Fibroblast of lung (primary cell): ENCODE data around the gene TRAFD1. TPM values are rescaled to one million over a fixed set of nuclear protein-coding genes. Genes with fewer than 3 reads are reported as not detected.

Source experiments
- DNase-seq, 2 donors: peaks; one replicate each; pipeline versions ENCODE4 v3.0.0 to v3.0.0-alpha.2; 2010; ENCODE audit warnings: low read depth in 2 of 2
- H2AFZ ChIP-seq: 2 replicates; pipeline ENCODE4 v1.5.1; 2012; ENCODE audit warnings: low read length, control low read depth, inconsistent platforms
- H3K27ac ChIP-seq: 2 replicates; pipeline ENCODE4 v1.5.1; 2011; ENCODE audit warnings: low read length, control low read depth; ENCODE audit not compliant: insufficient read depth
- H3K27me3 ChIP-seq: 2 replicates; pipeline ENCODE4 v1.5.1; 2011; ENCODE audit warnings: mild to moderate bottlenecking, low read length; ENCODE audit not compliant: control insufficient read depth, insufficient read depth
- H3K36me3 ChIP-seq: 2 replicates; pipeline ENCODE4 v1.5.1; 2011; ENCODE audit warnings: low read length; ENCODE audit not compliant: control insufficient read depth, insufficient read depth
- H3K4me1 ChIP-seq: 2 replicates; pipeline ENCODE4 v1.5.1; 2011; ENCODE audit warnings: low read length; ENCODE audit not compliant: control insufficient read depth, insufficient read depth; ENCODE audit errors: extremely low read depth
- H3K4me2 ChIP-seq: 2 replicates; pipeline ENCODE4 v1.5.1; 2011; ENCODE audit warnings: low read length, control low read depth; ENCODE audit not compliant: insufficient read depth; ENCODE audit errors: extremely low read depth
- H3K4me3 ChIP-seq, 4 experiments: fragments of 200-600 bp in 1 of 4; sonication (generic) in 1 of 4; replicated peaks in 1 of 4; 2 replicates each; pipeline ENCODE4 v1.5.1; 2011 to 2016; ENCODE audit warnings: low read length in 4 of 4, low read depth in 3 of 4, mild to moderate bottlenecking in 3 of 4, control low read depth in 2 of 4, inconsistent platforms in 1 of 4, mixed read lengths in 1 of 4; ENCODE audit not compliant: insufficient read depth in 1 of 4; ENCODE audit errors: control extremely low read depth in 1 of 4
- H3K79me2 ChIP-seq: 2 replicates; pipeline ENCODE4 v1.5.1; 2012; ENCODE audit warnings: mild to moderate bottlenecking, low read length, inconsistent platforms; ENCODE audit not compliant: control insufficient read depth, insufficient read depth
- H3K9ac ChIP-seq: 2 replicates; pipeline ENCODE4 v1.5.1; 2011; ENCODE audit warnings: mild to moderate bottlenecking, low read length, control low read depth; ENCODE audit not compliant: insufficient read depth
- H3K9me3 ChIP-seq: 2 replicates; pipeline ENCODE4 v1.5.1; 2012; ENCODE audit warnings: low read depth, low read length; ENCODE audit not compliant: control insufficient read depth, insufficient read depth
- H4K20me1 ChIP-seq: 2 replicates; pipeline ENCODE4 v1.5.1; 2011; ENCODE audit warnings: low read length; ENCODE audit not compliant: control insufficient read depth, insufficient read depth; ENCODE audit errors: extremely low read depth
- EZH2 ChIP-seq: IDR thresholded peaks from 2 replicates; pipeline ENCODE4 v1.5.1; 2012; ENCODE audit warnings: low read length, control low read depth, mild to moderate bottlenecking; ENCODE audit errors: missing control alignments
- polyA plus RNA-seq, 2 donors: library from polyadenylated mRNA; depleted of rRNA in 1 of 2; stranded (reverse) in 1 of 2; unstranded in 1 of 2; fragments of >200 nt; gene quantifications; 2 replicates each; pipeline ENCODE4 v1.2.1, GENCODE V29; 2011 to 2012; ENCODE audit warnings: missing spikeins in 1 of 2
- total RNA-seq: library from RNA; depleted of rRNA; stranded (reverse); fragments of >200 nt; gene quantifications from 2 replicates; pipeline ENCODE4 v1.2.1, GENCODE V29; 2014
- TF ChIP-seq, protein P1 (sequence below), 2 donors: IDR thresholded peaks in 1 of 2; conservative IDR thresholded peaks in 1 of 2; 1 replicate in 1 of 2; 2 replicates in 1 of 2; pipeline ENCODE4 v1.5.1; 2011 to 2012; ENCODE audit warnings: low read length in 2 of 2, control low read depth in 1 of 2, inconsistent platforms in 1 of 2, low read depth in 1 of 2, mild to moderate bottlenecking in 1 of 2

The TRAFD1 gene
- total and polyA plus RNA-seq, 2 donors (not counting 1 experiment from before 2014, with no cell fraction given) = 42.5 to 83.4 TPM

DNA sequence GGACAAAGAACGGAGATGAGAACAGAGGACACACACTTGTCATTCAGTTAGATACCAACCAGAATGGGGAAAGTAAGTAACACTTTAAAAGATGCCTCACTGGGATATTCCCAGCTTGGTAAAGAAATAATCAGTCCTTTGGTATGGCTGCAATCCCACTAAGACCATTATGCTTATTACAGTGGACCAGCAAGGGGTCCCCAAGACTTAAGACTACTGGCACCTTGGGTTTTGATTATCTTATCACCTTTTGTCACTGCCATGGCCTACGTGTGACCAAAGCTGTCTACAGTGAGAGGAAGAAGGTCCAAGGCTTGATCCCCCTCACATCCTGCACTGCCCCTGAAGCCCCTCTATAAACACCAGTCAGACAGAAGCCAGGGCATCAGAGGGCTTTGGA lies 65.8 kb downstream of the TRAFD1 start:
- H3K9ac ChIP-seq = no peak overlapping the region
- no peak for DNase-seq
- no peak overlapping the region for H3K4me2 ChIP-seq
- H2AFZ ChIP-seq = no peak overlapping the region
- no peaks in the 10 kb centered on the region for H3K79me2 ChIP-seq
- H3K9me3 ChIP-seq = no peaks in the 10 kb centered on the region
- H3K4me1 ChIP-seq = no peaks in the 10 kb centered on the region
- H4K20me1 ChIP-seq = no peaks in the 10 kb centered on the region
- H3K4me3 ChIP-seq = no peak overlapping the region
- H3K27me3 ChIP-seq = no peaks in the 10 kb centered on the region
- H3K27ac ChIP-seq = no peak overlapping the region
- peaks cover 19% of the 10 kb centered on the region for H3K36me3 ChIP-seq
- TF ChIP-seq EZH2 = no peak
- TF ChIP-seq, protein P1, sequence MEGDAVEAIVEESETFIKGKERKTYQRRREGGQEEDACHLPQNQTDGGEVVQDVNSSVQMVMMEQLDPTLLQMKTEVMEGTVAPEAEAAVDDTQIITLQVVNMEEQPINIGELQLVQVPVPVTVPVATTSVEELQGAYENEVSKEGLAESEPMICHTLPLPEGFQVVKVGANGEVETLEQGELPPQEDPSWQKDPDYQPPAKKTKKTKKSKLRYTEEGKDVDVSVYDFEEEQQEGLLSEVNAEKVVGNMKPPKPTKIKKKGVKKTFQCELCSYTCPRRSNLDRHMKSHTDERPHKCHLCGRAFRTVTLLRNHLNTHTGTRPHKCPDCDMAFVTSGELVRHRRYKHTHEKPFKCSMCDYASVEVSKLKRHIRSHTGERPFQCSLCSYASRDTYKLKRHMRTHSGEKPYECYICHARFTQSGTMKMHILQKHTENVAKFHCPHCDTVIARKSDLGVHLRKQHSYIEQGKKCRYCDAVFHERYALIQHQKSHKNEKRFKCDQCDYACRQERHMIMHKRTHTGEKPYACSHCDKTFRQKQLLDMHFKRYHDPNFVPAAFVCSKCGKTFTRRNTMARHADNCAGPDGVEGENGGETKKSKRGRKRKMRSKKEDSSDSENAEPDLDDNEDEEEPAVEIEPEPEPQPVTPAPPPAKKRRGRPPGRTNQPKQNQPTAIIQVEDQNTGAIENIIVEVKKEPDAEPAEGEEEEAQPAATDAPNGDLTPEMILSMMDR (conservative IDR thresholded peaks at IDR 0.05 in 1 of 2, IDR thresholded peaks at IDR 0.05 in 1 of 2; ENCODE audit: low read depth in 1 of 2, low read length in 2 of 2) = no peak

DNA sequence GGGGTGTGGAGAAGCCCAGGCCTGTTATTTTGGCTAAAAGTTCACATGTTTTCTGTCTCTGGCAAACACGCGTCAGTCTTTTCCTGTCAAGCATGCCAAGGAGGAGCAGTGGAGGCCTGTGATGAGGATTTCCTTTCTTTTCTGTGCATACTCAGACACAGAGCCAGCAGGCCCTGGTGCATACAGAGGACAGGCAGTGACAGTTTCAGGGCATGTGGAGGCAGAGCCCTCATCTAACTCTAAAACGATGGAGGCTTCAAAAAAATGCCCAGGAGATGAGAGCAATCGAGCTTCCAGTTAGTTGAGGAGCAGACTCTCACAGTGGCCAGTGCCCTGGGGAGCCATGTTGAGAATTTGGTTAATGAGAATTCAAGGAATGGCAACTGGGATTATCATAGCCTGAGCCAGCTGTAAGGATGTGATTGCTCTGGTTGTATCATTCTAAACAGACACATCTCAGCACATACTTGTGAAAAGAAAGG lies 66.5 kb downstream of the TRAFD1 start:
- H3K9ac ChIP-seq = no peak overlapping the region
- H3K9me3 ChIP-seq = no peaks in the 10 kb centered on the region
- no peak overlapping the region for H3K27ac ChIP-seq
- no peaks in the 10 kb centered on the region for H3K27me3 ChIP-seq
- TF ChIP-seq, protein P1 (conservative IDR thresholded peaks at IDR 0.05 in 1 of 2, IDR thresholded peaks at IDR 0.05 in 1 of 2; ENCODE audit: low read depth in 1 of 2, low read length in 2 of 2) = no peak
- TF ChIP-seq EZH2 = no peak
- no peak overlapping the region for H3K4me3 ChIP-seq
- no peak overlapping the region for H2AFZ ChIP-seq
- no peaks in the 10 kb centered on the region for H3K79me2 ChIP-seq
- peaks cover 19% of the 10 kb centered on the region for H3K36me3 ChIP-seq
- no peaks in the 10 kb centered on the region for H3K4me1 ChIP-seq
- H4K20me1 ChIP-seq = no peaks in the 10 kb centered on the region
- H3K4me2 ChIP-seq = no peak overlapping the region
- DNase-seq = no peak

DNA sequence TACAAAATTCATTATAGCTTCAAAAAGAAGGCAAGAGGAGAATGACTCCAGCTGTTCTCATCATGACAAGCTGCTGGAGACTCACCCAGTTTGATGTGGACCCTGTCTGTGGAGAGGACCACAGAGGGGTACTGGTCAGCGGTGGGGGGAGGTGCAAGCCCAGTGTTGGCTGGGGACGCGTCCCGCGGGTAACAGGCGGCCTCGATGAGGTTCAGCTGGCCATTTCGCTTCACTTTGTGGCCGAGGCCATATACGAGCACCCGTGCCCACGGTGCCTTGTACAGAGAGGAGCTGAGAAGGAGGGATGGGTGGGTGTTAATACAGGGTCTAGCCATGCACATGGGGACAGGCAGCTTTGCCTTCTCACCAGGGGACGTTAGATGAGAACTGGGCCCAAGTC lies 67.1 kb downstream of the TRAFD1 start:
- Histone ChIP-seq H3K4me2 (no peak overlapping the region), H3K36me3 (peaks cover 19% of the 10 kb centered on the region), H2AFZ (no peak overlapping the region), H4K20me1 (no peaks in the 10 kb centered on the region), H3K27ac (no peak overlapping the region), H3K9me3 (no peaks in the 10 kb centered on the region), H3K79me2 (no peaks in the 10 kb centered on the region), H3K4me1 (no peaks in the 10 kb centered on the region), H3K4me3 (no peak overlapping the region), H3K9ac (no peak overlapping the region), H3K27me3 (no peaks in the 10 kb centered on the region)
- no peak for DNase-seq
- TF ChIP-seq, protein P1 (conservative IDR thresholded peaks at IDR 0.05 in 1 of 2, IDR thresholded peaks at IDR 0.05 in 1 of 2; ENCODE audit: low read depth in 1 of 2, low read length in 2 of 2) = no peak
- TF ChIP-seq EZH2 = no peak
